Endodermal cell (in vitro differentiated cells): ENCODE measurements around the gene DNAH2. TPM values are rescaled to one million over a fixed set of nuclear protein-coding genes. Genes with fewer than 3 reads are reported as not detected.

Experiments
- DNase-seq: peaks from one replicate; pipeline ENCODE4 v3.0.0-alpha.2; 2017
- H3K27ac ChIP-seq: 2 replicates; pipeline ENCODE4 v1.5.1; 2013; ENCODE audit warnings: mild to moderate bottlenecking, low read depth, low read length, moderate library complexity
- H3K27me3 ChIP-seq: 2 replicates; pipeline ENCODE4 v1.6.1; 2013; ENCODE audit warnings: mild to moderate bottlenecking, low read length, moderate library complexity; ENCODE audit not compliant: insufficient read depth, control insufficient read depth, poor library complexity, severe bottlenecking
- H3K36me3 ChIP-seq: 2 replicates; pipeline ENCODE4 v1.7.0; 2013; ENCODE audit warnings: mild to moderate bottlenecking, low read length, moderate library complexity; ENCODE audit not compliant: control insufficient read depth, insufficient read depth
- H3K4me1 ChIP-seq: one replicate; pipeline ENCODE4 v1.7.0; 2013; ENCODE audit warnings: low read length; ENCODE audit not compliant: control insufficient read depth, insufficient read depth
- H3K4me3 ChIP-seq: 2 replicates; pipeline ENCODE4 v1.5.1; 2013; ENCODE audit warnings: mild to moderate bottlenecking, low read length, moderate library complexity
- H3K9ac ChIP-seq: 2 replicates; pipeline ENCODE4 v1.6.1; 2013; ENCODE audit warnings: mild to moderate bottlenecking, low read length, moderate library complexity; ENCODE audit not compliant: poor library complexity, severe bottlenecking; ENCODE audit errors: extremely low read depth
- H3K9me3 ChIP-seq: 2 replicates; pipeline ENCODE4 v1.6.1; 2013; ENCODE audit warnings: mild to moderate bottlenecking, low read length, moderate library complexity; ENCODE audit not compliant: control insufficient read depth
- H3K27ac Mint-ChIP-seq: 2 replicates; pipeline ENCODE4 v1.8.0; 2020; ENCODE audit warnings: mixed read lengths
- H3K27me3 Mint-ChIP-seq: 2 replicates; pipeline ENCODE4 v1.8.0; 2021; ENCODE audit warnings: mild to moderate bottlenecking, mixed read lengths; ENCODE audit not compliant: insufficient read depth
- H3K36me3 Mint-ChIP-seq: 2 replicates; pipeline ENCODE4 v1.8.0; 2020; ENCODE audit warnings: low read depth, mixed read lengths
- H3K4me1 Mint-ChIP-seq: 2 replicates; pipeline ENCODE4 v1.8.0; 2020; ENCODE audit warnings: mixed read lengths
- H3K4me3 Mint-ChIP-seq: 2 replicates; pipeline ENCODE4 v1.8.0; 2020; ENCODE audit warnings: mild to moderate bottlenecking, moderate library complexity, mixed read lengths
- H3K9me3 Mint-ChIP-seq: 2 replicates; pipeline ENCODE4 v1.8.0; 2020; ENCODE audit warnings: mild to moderate bottlenecking, mixed read lengths
- WGBS, 2 experiments: methylation state at CpG; one replicate each; pipeline versions ENCODE4 v1.1.5 to v1.1.7; 2013; ENCODE audit warnings: missing lambda C conversion rate in 2 of 2, mixed read lengths in 1 of 2; ENCODE audit not compliant: insufficient coverage in 1 of 2, insufficient read length in 1 of 2; 5-methylcytosine and 5-hydroxymethylcytosine counted together
- total RNA-seq, 2 donors: library from RNA; stranded (reverse); fragmentation: NEBNext Ultra II Directional in 1 of 2; extraction: Animal tissue kit (Norgen Biotek cat#: 25700) in 1 of 2; gene quantifications; 2 replicates in 1 of 2; 3 replicates in 1 of 2; pipeline ENCODE4 v1.2.1, GENCODE V29; 2021
- TF ChIP-seq, protein P1 (sequence below): fragments of 200-600 bp; sonication (generic); conservative IDR thresholded peaks from 2 replicates; pipeline ENCODE4 v1.5.0; 2021; ENCODE audit warnings: antibody characterized with exemption, mild to moderate bottlenecking

DNAH2 gene
- total RNA-seq, 2 donors from 2014 or later, result 0.42 to 0.69 TPM

DNA sequence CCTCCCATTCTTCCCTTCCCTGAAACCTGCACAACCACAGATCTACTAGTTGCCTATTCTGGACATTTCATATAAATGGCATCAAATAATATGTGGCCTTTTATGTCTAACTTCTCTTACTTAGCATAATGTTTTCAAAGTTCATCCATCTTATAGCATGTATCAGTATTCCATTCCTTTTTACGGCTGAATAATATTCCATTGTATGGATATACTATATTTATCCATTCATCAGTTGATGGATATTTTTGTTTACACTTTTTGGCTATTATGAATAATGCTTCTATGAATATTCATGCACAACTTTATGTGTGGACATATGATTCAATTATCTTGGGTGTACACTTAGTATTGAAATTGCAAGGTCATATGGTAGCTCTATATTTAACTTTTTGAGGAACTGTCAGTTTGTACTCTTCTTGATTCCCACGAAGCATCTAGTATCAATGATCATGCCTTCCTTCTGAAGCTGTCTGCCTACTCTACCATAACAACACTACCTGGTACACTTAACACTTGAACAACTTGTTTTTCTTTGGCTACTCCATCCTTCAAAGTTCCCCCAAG lies 158.3 kb downstream of the DNAH2 start:
- Histone ChIP-seq H3K4me1 (no peaks in the 10 kb centered on the region), H3K27me3 (no peaks in the 10 kb centered on the region), H3K27ac (no peak overlapping the region), H3K9ac (no peak overlapping the region), H3K4me3 (no peak overlapping the region), H3K36me3 (peaks cover 83% of the 10 kb centered on the region), H3K9me3 (no peaks in the 10 kb centered on the region)
- peaks cover 2% of the 10 kb centered on the region for H3K4me1 Mint-ChIP-seq
- TF ChIP-seq, protein P1, sequence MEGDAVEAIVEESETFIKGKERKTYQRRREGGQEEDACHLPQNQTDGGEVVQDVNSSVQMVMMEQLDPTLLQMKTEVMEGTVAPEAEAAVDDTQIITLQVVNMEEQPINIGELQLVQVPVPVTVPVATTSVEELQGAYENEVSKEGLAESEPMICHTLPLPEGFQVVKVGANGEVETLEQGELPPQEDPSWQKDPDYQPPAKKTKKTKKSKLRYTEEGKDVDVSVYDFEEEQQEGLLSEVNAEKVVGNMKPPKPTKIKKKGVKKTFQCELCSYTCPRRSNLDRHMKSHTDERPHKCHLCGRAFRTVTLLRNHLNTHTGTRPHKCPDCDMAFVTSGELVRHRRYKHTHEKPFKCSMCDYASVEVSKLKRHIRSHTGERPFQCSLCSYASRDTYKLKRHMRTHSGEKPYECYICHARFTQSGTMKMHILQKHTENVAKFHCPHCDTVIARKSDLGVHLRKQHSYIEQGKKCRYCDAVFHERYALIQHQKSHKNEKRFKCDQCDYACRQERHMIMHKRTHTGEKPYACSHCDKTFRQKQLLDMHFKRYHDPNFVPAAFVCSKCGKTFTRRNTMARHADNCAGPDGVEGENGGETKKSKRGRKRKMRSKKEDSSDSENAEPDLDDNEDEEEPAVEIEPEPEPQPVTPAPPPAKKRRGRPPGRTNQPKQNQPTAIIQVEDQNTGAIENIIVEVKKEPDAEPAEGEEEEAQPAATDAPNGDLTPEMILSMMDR, result no peak
- 86 to 92% methylated on average over 1 of the region's 2 CpGs for WGBS, 2 experiments
- H3K4me3 Mint-ChIP-seq, result no peak overlapping the region
- DNase-seq, result no peak
- H3K27me3 Mint-ChIP-seq, result no peaks in the 10 kb centered on the region
- peaks cover 31% of the 10 kb centered on the region for H3K36me3 Mint-ChIP-seq
- H3K9me3 Mint-ChIP-seq, result no peaks in the 10 kb centered on the region
- H3K27ac Mint-ChIP-seq, result no peak overlapping the region

DNA sequence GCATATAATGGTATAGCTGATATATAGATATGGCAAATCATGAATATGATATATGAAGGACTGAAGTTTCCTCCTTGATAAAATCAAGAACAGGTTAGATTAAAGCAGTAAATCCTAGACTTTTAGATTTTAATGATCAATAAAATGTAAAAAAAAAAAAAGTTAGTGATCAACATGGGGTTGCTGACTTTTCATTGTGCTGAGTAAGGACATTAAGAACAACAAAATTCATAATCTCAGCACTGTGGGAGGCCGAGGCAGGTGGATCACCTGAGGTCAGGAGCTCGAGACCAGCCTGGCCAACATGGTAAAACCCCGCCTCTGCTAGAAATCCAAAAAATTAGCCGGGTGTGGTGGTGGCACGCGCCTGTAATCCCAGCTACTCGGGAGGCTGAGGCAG lies 160.7 kb downstream of the DNAH2 start:
- no peak overlapping the region for H3K27ac ChIP-seq
- H3K9me3 Mint-ChIP-seq, result no peaks in the 10 kb centered on the region
- H3K27ac Mint-ChIP-seq, result no peak overlapping the region
- no peaks in the 10 kb centered on the region for H3K4me1 ChIP-seq
- no peaks in the 10 kb centered on the region for H3K9me3 ChIP-seq
- WGBS, 2 experiments, result 95 to 99% methylated on average over 7 of the region's 7 CpGs
- H3K27me3 Mint-ChIP-seq, result no peaks in the 10 kb centered on the region
- peak; percentile 11 for DNase-seq
- no peaks in the 10 kb centered on the region for H3K4me1 Mint-ChIP-seq
- no peak overlapping the region for H3K4me3 Mint-ChIP-seq
- peaks cover 76% of the 10 kb centered on the region for H3K36me3 ChIP-seq
- peaks cover 25% of the 10 kb centered on the region for H3K36me3 Mint-ChIP-seq
- TF ChIP-seq, protein P1, result no peak
- no peaks in the 10 kb centered on the region for H3K27me3 ChIP-seq
- H3K9ac ChIP-seq, result no peak overlapping the region
- no peak overlapping the region for H3K4me3 ChIP-seq

DNA sequence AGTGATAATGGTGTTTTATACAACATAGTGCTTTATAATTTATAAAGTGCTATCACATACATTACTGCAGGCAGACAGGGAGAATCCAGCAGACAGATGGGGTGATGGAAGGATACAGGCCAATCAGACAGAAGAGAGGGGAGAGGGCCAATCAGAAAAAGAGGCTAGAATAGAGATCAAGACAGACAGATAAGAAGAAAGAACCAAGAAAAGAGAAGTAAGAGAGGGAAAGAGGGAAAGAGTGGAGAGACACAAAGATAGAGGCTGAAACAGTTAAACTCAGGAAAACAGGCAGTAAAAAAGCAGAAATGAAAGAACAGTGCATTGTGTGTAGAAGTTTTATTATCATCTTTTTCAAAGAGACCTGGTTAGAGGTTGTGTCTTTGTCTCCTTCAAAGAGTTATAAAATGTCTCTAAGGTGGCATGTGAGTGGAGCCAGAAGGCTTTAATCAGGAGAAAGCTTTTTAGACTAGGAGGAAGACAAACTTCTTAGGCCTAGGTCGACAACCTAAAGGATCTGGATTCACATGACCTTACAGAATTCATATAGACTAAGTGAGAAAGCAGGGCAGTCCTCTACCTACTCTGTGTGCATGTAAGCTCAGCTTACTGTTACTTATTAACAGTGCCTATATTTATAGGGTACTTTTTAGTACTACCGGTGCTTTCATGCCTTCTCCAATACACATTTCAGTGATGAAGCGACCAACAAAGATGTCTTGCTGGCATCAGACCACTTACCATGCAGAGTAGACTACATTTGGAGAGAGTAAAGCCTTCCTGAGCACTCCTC lies 162.7 kb downstream of the DNAH2 start:
- Histone ChIP-seq H3K9me3 (no peaks in the 10 kb centered on the region), H3K9ac (no peak overlapping the region), H3K27ac (no peak overlapping the region), H3K4me3 (no peak overlapping the region), H3K27me3 (no peaks in the 10 kb centered on the region), H3K36me3 (peaks cover 61% of the 10 kb centered on the region), H3K4me1 (no peaks in the 10 kb centered on the region)
- Mint-ChIP-seq H3K9me3 (no peaks in the 10 kb centered on the region), H3K4me1 (no peaks in the 10 kb centered on the region), H3K27me3 (no peaks in the 10 kb centered on the region), H3K36me3 (peaks cover 17% of the 10 kb centered on the region), H3K27ac (no peak overlapping the region), H3K4me3 (no peak overlapping the region)
- DNase-seq, result no peak
- 97 to 98% methylated on average over 3 of the region's 3 CpGs for WGBS, 2 experiments
- TF ChIP-seq, protein P1, result no peak
